KOPT-K1 (cell line): ENCODE data around the gene PYGL.
"Not testable (repeated sequence)": the region's sequence is repeated elsewhere in the genome, so short reads cannot be mapped to it uniquely, and the experiment has no call there.

Source experiments
- H3K27ac ChIP-seq: fragments of 200-600 bp; sonication (generic); 2 replicates; pipeline ENCODE4 v1.5.1; 2016; ENCODE audit warnings: antibody characterized with exemption, mild to moderate bottlenecking, low read depth, low read length; ENCODE audit not compliant: poor library complexity, severe bottlenecking
- H3K36me3 ChIP-seq: fragments of 200-600 bp; sonication (generic); 2 replicates; pipeline ENCODE4 v1.5.1; 2017; ENCODE audit warnings: antibody characterized with exemption, mild to moderate bottlenecking, low read length, moderate library complexity; ENCODE audit not compliant: insufficient read depth
- H3K9me3 ChIP-seq: fragments of 200-600 bp; sonication (generic); 2 replicates; pipeline ENCODE4 v1.5.1; 2017; ENCODE audit warnings: antibody characterized with exemption, low read length, mild to moderate bottlenecking; ENCODE audit not compliant: insufficient read depth, poor library complexity, severe bottlenecking

The PYGL gene

GRCh38 chr14:50941638-50942037, 2.6 kb downstream of the PYGL start:
- not testable (repeated sequence) for H3K36me3 ChIP-seq, H3K9me3 ChIP-seq, H3K27ac ChIP-seq

DNA sequence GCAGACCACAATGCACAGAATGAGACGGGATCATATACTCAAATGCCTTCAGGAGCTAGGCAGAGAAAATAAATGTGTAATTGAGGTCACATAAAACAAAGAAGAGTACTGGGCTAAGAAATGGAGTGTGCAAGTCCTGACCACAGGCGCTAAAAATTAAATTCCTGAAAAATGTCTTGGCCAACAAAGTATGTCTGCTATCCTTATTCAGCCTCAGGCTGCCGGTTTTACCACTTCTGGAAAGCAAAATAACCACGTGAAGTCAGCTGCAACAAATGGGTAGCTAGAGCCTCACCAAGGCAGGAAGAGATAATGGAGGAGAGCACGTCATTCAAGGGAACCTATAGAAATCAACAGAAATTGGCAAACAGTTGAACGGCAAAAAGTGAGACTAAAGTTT, 3.1 kb downstream of the PYGL start:
- H3K36me3 ChIP-seq, result no peaks in the 10 kb centered on the region
- H3K27ac ChIP-seq, result no peak overlapping the region
- H3K9me3 ChIP-seq, result no peaks in the 10 kb centered on the region

DNA sequence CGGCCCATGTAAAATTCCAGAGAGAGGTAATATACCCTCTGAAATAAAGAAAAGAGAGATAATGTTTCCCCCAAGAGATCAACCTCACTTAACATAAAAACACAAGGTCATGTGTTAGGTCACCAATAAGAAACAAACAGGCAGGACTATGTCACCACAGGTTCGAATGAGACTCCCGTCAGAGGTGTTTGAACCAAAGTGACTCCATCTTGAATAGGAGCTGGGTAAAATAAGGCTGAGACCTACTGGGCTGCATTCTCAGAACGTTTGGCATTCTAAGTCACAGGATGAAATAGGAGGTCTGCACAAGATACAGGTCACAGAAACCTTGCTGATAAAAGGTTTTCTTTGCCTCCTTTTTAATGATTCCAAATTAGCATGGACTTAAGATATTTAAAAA, 6.5 kb downstream of the PYGL start:
- H3K9me3 ChIP-seq, result no peaks in the 10 kb centered on the region
- no peaks in the 10 kb centered on the region for H3K36me3 ChIP-seq
- H3K27ac ChIP-seq, result no peak overlapping the region

DNA sequence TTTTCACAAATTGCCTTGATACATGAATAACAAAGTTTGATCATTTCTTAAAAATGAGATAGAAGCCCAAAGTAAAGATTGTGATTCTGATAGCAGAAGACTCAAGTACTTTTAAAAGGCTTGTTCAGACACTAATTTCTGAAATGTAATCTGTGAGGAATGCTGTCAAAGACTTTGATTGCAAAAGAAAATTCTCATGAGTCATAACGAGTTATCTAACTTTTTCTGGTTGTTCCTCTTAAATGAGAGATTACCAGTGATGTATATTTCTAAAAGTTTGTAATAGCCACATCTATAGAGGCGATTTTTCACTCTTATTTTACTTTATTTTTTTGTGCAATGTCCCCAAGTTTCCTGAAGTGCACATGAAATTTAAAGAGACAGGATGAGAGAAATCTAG, 7.0 kb downstream of the PYGL start:
- H3K36me3 ChIP-seq, result no peaks in the 10 kb centered on the region
- no peaks in the 10 kb centered on the region for H3K9me3 ChIP-seq
- no peak overlapping the region for H3K27ac ChIP-seq

DNA sequence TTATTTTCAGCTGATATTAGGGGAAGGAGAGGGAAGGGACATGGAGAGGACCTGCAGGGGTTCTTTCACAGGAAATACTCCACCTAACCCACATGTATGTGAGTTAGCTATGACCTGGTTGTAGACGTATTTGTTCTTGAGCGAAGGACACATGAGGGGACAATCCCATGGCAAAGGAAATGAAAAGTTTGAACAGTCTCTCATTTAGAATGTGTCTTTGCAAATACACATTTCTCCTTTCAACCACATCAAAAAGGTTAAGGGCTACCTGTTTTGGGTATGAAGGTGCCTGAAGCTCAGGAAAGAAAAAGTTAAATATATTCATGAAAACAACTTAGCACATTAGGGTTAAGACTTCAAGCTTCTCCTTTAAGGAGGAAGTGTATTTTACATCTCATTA, 7.4 kb downstream of the PYGL start:
- H3K36me3 ChIP-seq, result no peaks in the 10 kb centered on the region
- H3K9me3 ChIP-seq, result no peaks in the 10 kb centered on the region
- H3K27ac ChIP-seq, result no peak overlapping the region

DNA sequence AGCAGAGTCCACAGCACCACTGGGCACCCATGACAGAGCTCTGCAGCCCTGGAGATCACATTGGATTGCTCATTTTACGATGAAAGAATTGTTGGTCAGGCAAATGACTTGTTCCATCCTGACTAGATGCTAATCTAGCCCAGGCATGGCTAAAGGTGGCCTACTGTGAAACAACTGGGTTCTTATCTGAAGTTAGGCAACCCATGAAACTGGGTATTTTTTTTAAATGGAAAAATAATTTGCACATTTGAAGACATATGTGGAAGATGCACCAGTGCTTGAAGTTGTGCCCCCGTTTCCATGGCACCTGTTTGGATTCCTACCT, 8.3 kb downstream of the PYGL start:
- H3K9me3 ChIP-seq, result no peaks in the 10 kb centered on the region
- no peak overlapping the region for H3K27ac ChIP-seq
- H3K36me3 ChIP-seq, result no peaks in the 10 kb centered on the region

DNA sequence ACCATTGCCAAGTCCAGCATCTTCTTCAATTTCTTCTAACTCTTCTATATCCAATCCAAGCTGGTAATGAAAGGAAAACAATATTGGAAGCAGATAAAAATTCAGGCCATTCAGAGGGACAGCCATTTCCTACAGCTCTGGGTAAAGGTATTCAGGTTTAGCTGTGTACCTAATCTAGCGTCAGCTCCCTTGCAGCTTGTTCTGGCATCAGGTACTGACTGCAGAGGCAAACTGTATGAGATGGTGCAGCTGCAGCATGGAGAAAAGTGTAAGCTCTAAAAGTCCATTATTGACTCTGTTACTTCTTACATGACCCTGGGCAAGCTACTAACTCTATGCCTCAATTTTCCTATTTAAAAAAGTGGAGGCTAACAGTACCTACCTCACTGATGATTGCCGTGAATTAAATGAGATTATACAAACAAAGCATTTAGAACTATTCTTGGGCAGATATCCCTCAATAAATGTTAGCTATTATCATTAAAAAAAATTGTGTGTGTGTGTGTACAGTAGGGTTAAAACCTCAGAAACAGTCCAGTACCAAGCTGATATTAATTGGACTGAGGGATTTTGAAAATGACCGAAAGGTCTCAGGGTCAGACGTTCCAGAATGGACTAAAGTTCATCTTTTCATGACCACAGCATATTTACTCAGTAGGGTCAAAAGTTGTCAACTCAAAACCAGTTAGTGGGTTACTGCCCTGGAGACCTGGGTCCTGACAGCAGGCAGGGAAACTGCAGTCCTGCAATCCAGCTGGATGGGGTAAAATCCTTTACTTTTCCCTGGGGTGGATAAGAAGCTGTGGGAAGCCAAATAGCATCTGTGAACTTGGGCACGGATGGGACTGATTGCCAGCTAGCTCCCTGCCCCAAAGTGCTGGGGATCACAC, 8.9 kb downstream of the PYGL start:
- no peaks in the 10 kb centered on the region for H3K36me3 ChIP-seq
- H3K9me3 ChIP-seq, result no peaks in the 10 kb centered on the region
- H3K27ac ChIP-seq, result no peak overlapping the region

DNA sequence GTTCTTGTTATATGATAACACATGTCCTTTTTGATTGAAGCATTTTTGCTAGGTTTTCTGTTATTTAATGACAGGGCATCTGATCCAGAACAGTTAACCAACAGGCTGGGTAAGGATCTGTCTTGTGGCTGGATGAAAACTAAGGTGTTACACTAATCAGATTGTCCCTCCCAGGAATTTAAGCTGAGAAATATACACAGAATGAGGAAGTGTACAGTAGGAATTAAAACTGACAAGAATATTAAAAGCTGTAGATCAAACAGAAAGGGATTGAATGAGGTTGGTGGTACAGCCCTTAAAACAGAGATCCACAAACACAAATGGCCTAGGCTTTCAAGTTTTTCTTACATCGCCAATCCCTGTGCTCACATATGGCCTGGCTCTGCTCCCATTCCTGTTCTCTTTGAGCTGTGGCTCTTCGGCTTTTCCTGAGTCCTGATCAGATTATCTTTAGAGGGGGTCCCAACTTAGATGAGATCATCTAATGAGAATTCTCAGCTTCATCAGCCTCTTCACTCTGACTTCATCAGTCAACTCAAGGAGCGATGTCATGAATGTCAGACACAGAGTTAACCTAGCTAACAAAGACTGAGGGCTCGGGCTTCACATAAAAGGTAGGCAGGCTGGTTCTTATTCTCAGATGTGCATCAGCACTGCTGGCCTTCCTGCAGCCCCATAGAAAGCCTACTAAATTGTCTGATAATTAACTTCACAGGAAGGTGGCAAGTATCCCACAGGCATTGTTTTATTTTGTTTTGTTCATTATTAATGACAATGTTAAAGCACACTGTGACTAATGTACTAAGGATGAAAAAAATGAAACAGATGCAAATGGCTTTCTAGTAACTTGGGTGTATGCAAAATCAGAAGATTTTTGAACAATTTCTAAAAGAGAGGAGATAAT, 11.4 kb downstream of the PYGL start:
- Histone ChIP-seq H3K9me3 (no peaks in the 10 kb centered on the region), H3K27ac (no peak overlapping the region), H3K36me3 (no peaks in the 10 kb centered on the region)

GRCh38 chr14:50932156-50932555, 12.1 kb downstream of the PYGL start:
- H3K9me3 ChIP-seq, result no peaks in the 10 kb centered on the region
- H3K36me3 ChIP-seq, result no peaks in the 10 kb centered on the region
- H3K27ac ChIP-seq, result no peak overlapping the region

- no peak overlapping the region for H3K27ac ChIP-seq
- H3K9me3 ChIP-seq, result no peaks in the 10 kb centered on the region
- H3K36me3 ChIP-seq, result no peaks in the 10 kb centered on the region
Observed at GRCh38 chr14:50931559-50931958, 12.7 kb downstream of the PYGL start.

DNA sequence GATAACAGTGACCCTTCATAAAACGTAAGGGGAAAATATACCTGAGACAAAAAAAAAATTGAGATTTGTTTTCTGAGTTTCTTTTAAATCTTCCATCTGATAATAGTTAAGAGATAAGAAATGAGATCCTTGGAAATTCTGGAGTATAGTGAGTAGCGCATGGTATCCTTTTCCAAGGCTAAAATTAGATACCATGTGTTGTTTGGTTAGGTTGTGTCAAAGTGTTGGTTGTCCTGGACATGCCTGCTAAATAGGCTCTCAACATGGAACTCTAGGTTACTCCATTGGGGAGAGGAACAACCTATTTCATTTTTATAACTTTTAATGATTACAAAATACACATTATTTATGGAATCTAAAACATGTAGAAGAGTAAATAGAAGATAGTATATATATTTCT, 14.8 kb downstream of the PYGL start:
- Histone ChIP-seq H3K9me3 (no peaks in the 10 kb centered on the region), H3K36me3 (no peaks in the 10 kb centered on the region), H3K27ac (no peak overlapping the region)

DNA sequence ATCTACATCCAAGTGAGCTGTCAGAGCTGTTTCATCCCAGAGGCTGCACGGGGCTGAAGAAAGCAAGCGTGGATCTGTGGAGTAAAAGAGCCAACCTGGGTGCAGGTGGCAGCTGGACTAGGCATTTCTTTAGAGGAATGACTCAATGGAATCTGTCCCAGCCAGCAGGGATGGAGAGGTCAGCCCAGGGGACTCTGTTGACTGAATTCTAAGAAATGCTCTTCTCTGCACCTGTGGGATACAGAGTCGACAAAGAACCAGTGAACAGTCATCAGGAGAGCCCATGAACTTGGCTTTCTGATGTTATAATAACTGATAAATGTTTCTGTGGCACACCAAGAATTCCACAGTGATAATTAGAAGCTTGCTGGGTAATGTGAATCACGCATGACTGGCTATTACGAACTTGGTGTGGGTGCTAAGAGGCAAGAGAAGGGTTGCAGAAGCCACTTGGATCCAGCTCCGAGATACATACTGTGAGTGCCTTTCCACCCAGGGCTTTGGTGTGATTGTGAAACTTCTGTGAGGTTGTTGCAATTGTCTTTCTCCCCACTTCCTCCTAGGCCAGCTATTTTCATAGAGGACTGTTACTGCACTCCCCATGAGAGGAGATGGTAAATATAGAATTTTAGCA, 16.2 kb downstream of the PYGL start:
- Histone ChIP-seq H3K27ac (no peak overlapping the region), H3K36me3 (no peaks in the 10 kb centered on the region), H3K9me3 (no peaks in the 10 kb centered on the region)

DNA sequence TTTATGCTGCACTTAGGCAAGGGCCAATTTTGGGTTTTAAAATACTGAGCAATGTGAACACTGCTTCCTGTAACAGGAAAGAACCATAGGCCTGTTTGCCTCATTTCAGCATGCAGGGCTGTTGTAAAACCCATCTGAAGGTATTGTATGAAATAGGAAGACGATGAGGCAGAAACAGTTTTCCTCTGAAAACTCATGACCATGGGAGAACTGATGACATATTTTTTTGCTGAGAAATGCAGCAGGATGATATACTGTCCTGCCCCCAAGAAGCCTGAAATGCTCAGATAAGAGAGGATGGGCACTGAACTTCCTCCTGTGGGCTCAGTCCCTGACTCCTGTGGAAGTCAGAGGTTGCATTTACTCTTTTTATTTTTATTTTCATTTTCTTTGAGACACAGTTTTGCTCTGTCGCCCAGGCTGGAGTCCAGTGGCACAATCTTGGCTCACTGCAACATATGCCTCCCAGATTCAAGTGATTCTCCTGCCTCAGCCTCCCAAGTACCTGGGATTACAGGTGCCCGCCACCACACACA, 17.4 kb downstream of the PYGL start:
- Histone ChIP-seq H3K36me3 (no peaks in the 10 kb centered on the region), H3K9me3 (no peaks in the 10 kb centered on the region), H3K27ac (no peak overlapping the region)

DNA sequence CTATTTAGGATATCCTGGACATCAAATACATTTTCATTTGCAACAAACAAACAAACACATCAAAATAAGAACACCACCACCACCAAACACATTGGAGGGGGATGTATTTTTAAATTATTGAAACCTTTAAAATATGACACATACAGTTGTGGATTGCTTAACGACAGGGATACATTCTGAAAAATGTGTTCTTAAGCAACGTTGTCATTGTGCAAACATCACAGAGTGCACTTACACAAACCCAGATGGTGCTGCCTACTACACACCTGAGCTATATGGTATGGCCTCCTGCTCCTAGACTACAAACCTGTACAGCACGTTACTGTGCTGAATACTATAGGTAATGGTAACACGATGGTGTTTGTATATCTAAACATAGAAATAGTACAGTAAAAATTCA, 19.4 kb downstream of the PYGL start:
- H3K27ac ChIP-seq, result no peak overlapping the region
- H3K36me3 ChIP-seq, result no peaks in the 10 kb centered on the region
- H3K9me3 ChIP-seq, result no peaks in the 10 kb centered on the region

- no peaks in the 10 kb centered on the region for H3K36me3 ChIP-seq
- no peaks in the 10 kb centered on the region for H3K9me3 ChIP-seq
- no peak overlapping the region for H3K27ac ChIP-seq
Observed at GRCh38 chr14:50924236-50924635, 20.0 kb downstream of the PYGL start.
